GM12878 (cell line): Measurements from ENCODE around the gene RAD51B.

Experiments
- CEBPB ChIP-seq, 2 experiments: fragments of 150-350 bp in 1 of 2; IDR thresholded peaks; 2 replicates each; pipeline ENCODE4 v1.6.1; 2012 to 2014; ENCODE audit warnings: low read depth in 2 of 2, low read length in 2 of 2, borderline replicate concordance in 1 of 2, inconsistent platforms in 1 of 2
- FOXM1 ChIP-seq: IDR thresholded peaks from 2 replicates; pipeline ENCODE4 v1.6.1; 2012; ENCODE audit warnings: low read depth, mild to moderate bottlenecking, inconsistent platforms, low read length, moderate library complexity
- NFYB ChIP-seq: IDR thresholded peaks from 2 replicates; pipeline ENCODE4 v1.6.1; 2011; ENCODE audit warnings: low read depth, mild to moderate bottlenecking, low read length, improper control_type of control experiment, moderate library complexity; ENCODE audit not compliant: insufficient read depth
- POU2F2 ChIP-seq: IDR thresholded peaks from 3 replicates; pipeline ENCODE4 v1.6.1; 2011; ENCODE audit warnings: low read depth, mild to moderate bottlenecking, low read length, borderline replicate concordance
- RAD21 ChIP-seq: IDR thresholded peaks from 2 replicates; pipeline ENCODE4 v1.6.1; 2011; ENCODE audit warnings: mild to moderate bottlenecking, low read depth, low read length, moderate library complexity; ENCODE audit not compliant: insufficient read depth
- STAT1 ChIP-seq: fragments of 450-650 bp; conservative IDR thresholded peaks from 2 replicates; pipeline ENCODE4 v1.6.1; 2014; ENCODE audit warnings: antibody characterized with exemption, mild to moderate bottlenecking
- TAF1 ChIP-seq: IDR thresholded peaks from 2 replicates; pipeline ENCODE4 v1.6.1; 2011; ENCODE audit warnings: mild to moderate bottlenecking, low read depth, low read length, borderline replicate concordance
- TF ChIP-seq, protein P1 (sequence below), 3 experiments: IDR thresholded peaks in 2 of 3; conservative IDR thresholded peaks in 1 of 3; 2 replicates each; pipeline ENCODE4 v1.5.1; 2011; ENCODE audit warnings: low read depth in 3 of 3, low read length in 3 of 3, mild to moderate bottlenecking in 3 of 3, control low read depth in 2 of 3, moderate library complexity in 2 of 3, inconsistent platforms in 1 of 3, mixed read lengths in 1 of 3; ENCODE audit not compliant: control insufficient read depth in 2 of 3, insufficient read depth in 1 of 3; ENCODE audit errors: extremely low read depth in 1 of 3
- TF ChIP-seq, protein P2 (sequence below): IDR thresholded peaks from 2 replicates; pipeline ENCODE4 v1.6.1; 2012; ENCODE audit warnings: low read depth, low read length, improper control_type of control experiment
- TF ChIP-seq, protein P3 (sequence below): fragments of 450-650 bp; IDR thresholded peaks from 2 replicates; pipeline ENCODE4 v1.6.1; 2017; ENCODE audit warnings: mild to moderate bottlenecking, low read depth, inconsistent platforms; ENCODE audit not compliant: poor library complexity, severe bottlenecking

DNA sequence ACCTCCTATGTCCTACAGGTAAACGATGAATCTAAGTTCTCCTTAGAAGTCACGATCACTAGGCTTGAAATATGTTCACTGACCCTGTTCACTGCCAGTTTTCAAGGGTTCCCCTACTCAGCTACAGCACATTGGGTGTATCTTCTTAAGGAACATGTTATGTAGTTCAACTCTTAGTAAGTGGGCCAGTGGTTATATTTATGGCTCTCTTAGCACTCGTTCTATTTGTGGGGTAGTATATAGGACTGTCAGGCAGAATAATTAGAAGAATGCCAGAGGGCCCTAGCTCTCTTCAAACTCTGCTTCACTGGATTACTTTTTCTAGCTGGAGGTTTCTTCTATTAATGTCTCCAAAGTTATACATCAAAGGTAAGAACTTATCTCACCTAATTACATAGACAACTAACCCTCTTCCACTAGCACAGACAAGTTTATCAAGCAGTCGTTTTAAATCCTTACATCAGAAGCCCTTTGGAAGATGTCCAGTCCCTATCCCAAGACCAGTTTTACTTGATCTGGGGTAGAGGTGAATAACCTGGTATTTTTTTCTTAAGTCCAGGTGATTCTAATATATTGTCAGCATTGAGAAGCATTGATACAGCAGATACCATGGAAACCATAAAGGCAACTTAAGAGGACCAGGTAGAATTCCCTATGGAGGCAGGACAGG, 42.8 kb upstream of the RAD51B start:
- TF ChIP-seq, protein P1, sequence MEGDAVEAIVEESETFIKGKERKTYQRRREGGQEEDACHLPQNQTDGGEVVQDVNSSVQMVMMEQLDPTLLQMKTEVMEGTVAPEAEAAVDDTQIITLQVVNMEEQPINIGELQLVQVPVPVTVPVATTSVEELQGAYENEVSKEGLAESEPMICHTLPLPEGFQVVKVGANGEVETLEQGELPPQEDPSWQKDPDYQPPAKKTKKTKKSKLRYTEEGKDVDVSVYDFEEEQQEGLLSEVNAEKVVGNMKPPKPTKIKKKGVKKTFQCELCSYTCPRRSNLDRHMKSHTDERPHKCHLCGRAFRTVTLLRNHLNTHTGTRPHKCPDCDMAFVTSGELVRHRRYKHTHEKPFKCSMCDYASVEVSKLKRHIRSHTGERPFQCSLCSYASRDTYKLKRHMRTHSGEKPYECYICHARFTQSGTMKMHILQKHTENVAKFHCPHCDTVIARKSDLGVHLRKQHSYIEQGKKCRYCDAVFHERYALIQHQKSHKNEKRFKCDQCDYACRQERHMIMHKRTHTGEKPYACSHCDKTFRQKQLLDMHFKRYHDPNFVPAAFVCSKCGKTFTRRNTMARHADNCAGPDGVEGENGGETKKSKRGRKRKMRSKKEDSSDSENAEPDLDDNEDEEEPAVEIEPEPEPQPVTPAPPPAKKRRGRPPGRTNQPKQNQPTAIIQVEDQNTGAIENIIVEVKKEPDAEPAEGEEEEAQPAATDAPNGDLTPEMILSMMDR (IDR thresholded peaks at IDR 0.05 in 2 of 3, conservative IDR thresholded peaks at IDR 0.05 in 1 of 3; ENCODE audit: control insufficient read depth in 2 of 3, extremely low read depth in 1 of 3, insufficient read depth in 1 of 3, low read depth in 3 of 3, low read length in 3 of 3): no peak
- TF ChIP-seq RAD21 (no peak), TAF1 (no peak), FOXM1 (no peak), POU2F2 (no peak), CEBPB (IDR thresholded peaks at IDR 0.05; ENCODE audit: borderline replicate concordance in 1 of 2, low read depth in 2 of 2, low read length in 2 of 2) (no peak), NFYB (no peak), STAT1 (no peak)
- TF ChIP-seq, protein P2, sequence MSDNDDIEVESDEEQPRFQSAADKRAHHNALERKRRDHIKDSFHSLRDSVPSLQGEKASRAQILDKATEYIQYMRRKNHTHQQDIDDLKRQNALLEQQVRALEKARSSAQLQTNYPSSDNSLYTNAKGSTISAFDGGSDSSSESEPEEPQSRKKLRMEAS: no peak
- TF ChIP-seq, protein P3, sequence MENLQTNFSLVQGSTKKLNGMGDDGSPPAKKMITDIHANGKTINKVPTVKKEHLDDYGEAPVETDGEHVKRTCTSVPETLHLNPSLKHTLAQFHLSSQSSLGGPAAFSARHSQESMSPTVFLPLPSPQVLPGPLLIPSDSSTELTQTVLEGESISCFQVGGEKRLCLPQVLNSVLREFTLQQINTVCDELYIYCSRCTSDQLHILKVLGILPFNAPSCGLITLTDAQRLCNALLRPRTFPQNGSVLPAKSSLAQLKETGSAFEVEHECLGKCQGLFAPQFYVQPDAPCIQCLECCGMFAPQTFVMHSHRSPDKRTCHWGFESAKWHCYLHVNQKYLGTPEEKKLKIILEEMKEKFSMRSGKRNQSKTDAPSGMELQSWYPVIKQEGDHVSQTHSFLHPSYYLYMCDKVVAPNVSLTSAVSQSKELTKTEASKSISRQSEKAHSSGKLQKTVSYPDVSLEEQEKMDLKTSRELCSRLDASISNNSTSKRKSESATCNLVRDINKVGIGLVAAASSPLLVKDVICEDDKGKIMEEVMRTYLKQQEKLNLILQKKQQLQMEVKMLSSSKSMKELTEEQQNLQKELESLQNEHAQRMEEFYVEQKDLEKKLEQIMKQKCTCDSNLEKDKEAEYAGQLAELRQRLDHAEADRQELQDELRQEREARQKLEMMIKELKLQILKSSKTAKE: no peak
